Liver (tissue), 9 donors: Measurements from ENCODE around the gene RALGAPA2. TPM values are rescaled to one million over a fixed set of nuclear protein-coding genes. Genes with fewer than 3 reads are reported as not detected.

Experiments
- DNase-seq: peaks from one replicate; pipeline ENCODE4 v3.0.0-alpha.2; 2017; ENCODE audit warnings: low spot score
- H3K27ac ChIP-seq, 2 donors: one replicate each; pipeline ENCODE4 v1.7.0; 2013; ENCODE audit warnings: inconsistent platforms in 2 of 2, low read length in 2 of 2, control low read depth in 1 of 2, low read depth in 1 of 2, mild to moderate bottlenecking in 1 of 2
- H3K27me3 ChIP-seq, 4 donors: one replicate each; pipeline versions ENCODE4 v1.6.1 to v1.7.0; 2013; ENCODE audit warnings: low read length in 3 of 4, inconsistent platforms in 1 of 4, mild to moderate bottlenecking in 1 of 4, moderate library complexity in 1 of 4; ENCODE audit not compliant: control insufficient read depth in 4 of 4, insufficient read depth in 4 of 4
- H3K36me3 ChIP-seq, 4 donors: one replicate each; pipeline versions ENCODE4 v1.6.1 to v1.7.0; 2013; ENCODE audit warnings: low read length in 3 of 4, mild to moderate bottlenecking in 3 of 4, low read depth in 1 of 4, moderate library complexity in 1 of 4; ENCODE audit not compliant: control insufficient read depth in 4 of 4, insufficient read depth in 3 of 4
- H3K4me1 ChIP-seq, 4 donors: one replicate each; pipeline versions ENCODE4 v1.6.1 to v1.7.0; 2013; ENCODE audit warnings: low read length in 3 of 4, mild to moderate bottlenecking in 3 of 4, moderate library complexity in 1 of 4; ENCODE audit not compliant: control insufficient read depth in 4 of 4, insufficient read depth in 4 of 4
- H3K4me3 ChIP-seq, 3 donors: one replicate each; pipeline versions ENCODE4 v1.6.1 to v1.7.0; 2013; ENCODE audit warnings: low read length in 3 of 3, control low read depth in 1 of 3, low read depth in 1 of 3, mild to moderate bottlenecking in 1 of 3
- H3K9ac ChIP-seq, 2 donors: one replicate each; pipeline ENCODE4 v1.7.0; 2013; ENCODE audit warnings: low read length in 2 of 2, mild to moderate bottlenecking in 2 of 2, moderate library complexity in 2 of 2, control low read depth in 1 of 2, low read depth in 1 of 2
- H3K9me3 ChIP-seq, 4 donors: one replicate each; pipeline versions ENCODE4 v1.6.1 to v1.7.0; 2013; ENCODE audit warnings: low read length in 3 of 4; ENCODE audit not compliant: control insufficient read depth in 4 of 4
- ATF3 ChIP-seq: IDR thresholded peaks from 2 replicates; pipeline ENCODE4 v1.6.1; 2016; ENCODE audit warnings: antibody characterized with exemption
- CTCF ChIP-seq: fragments of 150-350 bp; IDR thresholded peaks from 2 replicates; pipeline ENCODE4 v1.5.1; 2017; ENCODE audit warnings: improper control_type of control experiment, low read depth, low read length; ENCODE audit not compliant: missing input control
- EGR1 ChIP-seq, 2 donors: IDR thresholded peaks; 2 replicates each; pipeline ENCODE4 v1.6.1; 2016 to 2018; ENCODE audit warnings: antibody characterized with exemption in 2 of 2, low read depth in 2 of 2
- FOXA2 ChIP-seq: IDR thresholded peaks from 2 replicates; pipeline ENCODE4 v1.6.1; 2016; ENCODE audit warnings: antibody characterized with exemption
- GABPA ChIP-seq, 2 donors: IDR thresholded peaks in 1 of 2; conservative IDR thresholded peaks in 1 of 2; 2 replicates each; pipeline ENCODE4 v1.6.1; 2016; ENCODE audit warnings: antibody characterized with exemption in 2 of 2, mild to moderate bottlenecking in 1 of 2, moderate library complexity in 1 of 2
- HNF4A ChIP-seq, 2 donors: conservative IDR thresholded peaks; 2 replicates each; pipeline ENCODE4 v1.6.1; 2016; ENCODE audit warnings: antibody characterized with exemption in 2 of 2, mild to moderate bottlenecking in 2 of 2
- MAX ChIP-seq: IDR thresholded peaks from 2 replicates; pipeline ENCODE4 v1.6.1; 2016; ENCODE audit warnings: antibody characterized with exemption
- NR2F2 ChIP-seq: IDR thresholded peaks from 2 replicates; pipeline ENCODE4 v1.6.1; 2016; ENCODE audit warnings: antibody characterized with exemption
- REST ChIP-seq: IDR thresholded peaks from 2 replicates; pipeline ENCODE4 v1.6.1; 2016; ENCODE audit warnings: antibody characterized with exemption, mild to moderate bottlenecking
- RXRA ChIP-seq, 2 donors: IDR thresholded peaks; 2 replicates each; pipeline ENCODE4 v1.6.1; 2017 to 2018; ENCODE audit warnings: antibody characterized with exemption in 2 of 2, mild to moderate bottlenecking in 1 of 2
- SP1 ChIP-seq: IDR thresholded peaks from 2 replicates; pipeline ENCODE4 v1.6.1; 2018; ENCODE audit warnings: antibody characterized with exemption, mild to moderate bottlenecking
- TAF1 ChIP-seq: conservative IDR thresholded peaks from 2 replicates; pipeline ENCODE4 v1.6.1; 2016; ENCODE audit warnings: antibody characterized with exemption, mild to moderate bottlenecking
- YY1 ChIP-seq: IDR thresholded peaks from 2 replicates; pipeline ENCODE4 v1.6.1; 2016; ENCODE audit warnings: antibody characterized with exemption, mild to moderate bottlenecking
- ZBTB33 ChIP-seq: IDR thresholded peaks from 2 replicates; pipeline ENCODE4 v1.6.1; 2016; ENCODE audit warnings: antibody characterized with exemption
- WGBS: extraction: QIAGEN DNeasy Blood & Tissue Kit; methylation state at CpG from one replicate; pipeline ENCODE4 v1.1.7; 2013; 5-methylcytosine and 5-hydroxymethylcytosine counted together
- polyA plus RNA-seq, 2 donors: library from polyadenylated mRNA; stranded (reverse) in 1 of 2; unstranded in 1 of 2; fragments of 200-250 nt in 1 of 2; fragments of >200 nt in 1 of 2; fragmentation: Nextera tagmentation in 1 of 2; extraction: Ambion mirVana in 1 of 2; gene quantifications; one replicate each; pipeline versions ENCODE4 v1.2.1 to v1.2.3, GENCODE V29; 2013 to 2015
- total RNA-seq, 2 donors: library from RNA; depleted of rRNA; stranded (reverse); fragments of >200 nt; gene quantifications; one replicate each; pipeline ENCODE4 v1.2.3, GENCODE V29; 2014
- donor health status: healthy.
- donor health status: healthy.
- donor health status: healthy.
- donor health status: healthy.
- donor health status: healthy.

RALGAPA2 gene
- total and polyA plus RNA-seq, 4 donors = 14.8 to 89.9 (median 25.1) TPM

GRCh38 chr20:20399531-20400500 is 312.6 kb downstream of the RALGAPA2 start:
- Histone ChIP-seq H3K9ac (no peak overlapping the region), H3K36me3 (peaks cover 6 to 45% (median 9%) of the 10 kb centered on the region in 4 donors), H3K4me1 (peaks cover 0 to 5% (median 3%) of the 10 kb centered on the region in 4 donors), H3K9me3 (no peaks in the 10 kb centered on the region), H3K27ac (no peak overlapping the region), H3K4me3 (no peak overlapping the region), H3K27me3 (no peaks in the 10 kb centered on the region)
- TF ChIP-seq NR2F2 (no peak), CTCF (no peak), TAF1 (no peak), FOXA2 (no peak), REST (no peak), HNF4A (conservative IDR thresholded peaks at IDR 0.05) (peak in 1 of 2 donors; percentile 7), GABPA (IDR thresholded peaks at IDR 0.05 in 1 of 2, conservative IDR thresholded peaks at IDR 0.05 in 1 of 2) (no peak)
- DNase-seq = no peak
- WGBS = 89% methylated on average over 13 of the region's 13 CpGs

GRCh38 chr20:20398123-20398522 is 314.3 kb downstream of the RALGAPA2 start:
- Histone ChIP-seq H3K9ac (no peak overlapping the region), H3K27ac (no peak overlapping the region), H3K36me3 (peaks cover 5 to 54% (median 11%) of the 10 kb centered on the region in 4 donors), H3K4me1 (peaks cover 0 to 5% (median 3%) of the 10 kb centered on the region in 4 donors), H3K4me3 (no peak overlapping the region), H3K27me3 (no peaks in the 10 kb centered on the region), H3K9me3 (no peaks in the 10 kb centered on the region)
- no peak for DNase-seq
- 98% methylated on average over 7 of the region's 7 CpGs for WGBS
- TF ChIP-seq EGR1 (IDR thresholded peaks at IDR 0.05; ENCODE audit: low read depth in 2 of 2) (no peak), NR2F2 (no peak)

- 97% methylated on average over 3 of the region's 3 CpGs for WGBS
- DNase-seq = no peak
- Histone ChIP-seq H3K36me3 (peaks cover 5 to 59% (median 16%) of the 10 kb centered on the region in 4 donors), H3K4me3 (no peak overlapping the region), H3K27me3 (no peaks in the 10 kb centered on the region), H3K4me1 (peaks cover 0 to 5% (median 3%) of the 10 kb centered on the region in 4 donors), H3K9ac (no peak overlapping the region), H3K9me3 (no peaks in the 10 kb centered on the region), H3K27ac (no peak overlapping the region)
- TF ChIP-seq YY1 = no peak
- no peak for TF ChIP-seq CTCF
- no peak for TF ChIP-seq TAF1
- no peak for TF ChIP-seq GABPA (IDR thresholded peaks at IDR 0.05 in 1 of 2, conservative IDR thresholded peaks at IDR 0.05 in 1 of 2)
- TF ChIP-seq NR2F2 = no peak
- TF ChIP-seq EGR1 (IDR thresholded peaks at IDR 0.05; ENCODE audit: low read depth in 2 of 2) = no peak
- no peak for TF ChIP-seq RXRA (IDR thresholded peaks at IDR 0.05)
- TF ChIP-seq ZBTB33 = no peak
- no peak for TF ChIP-seq MAX
- no peak for TF ChIP-seq ATF3
- TF ChIP-seq FOXA2 = no peak
- TF ChIP-seq SP1 = no peak
These were observed 315.6 kb downstream of the RALGAPA2 start for GRCh38 chr20:20396794-20397193.
